Nephron progenitor cell (in vitro differentiated cells): ENCODE measurements around the gene RASAL3.

Experiments
- DNase-seq: peaks from one replicate; pipeline ENCODE4 v3.0.0; 2021
- H3K27ac Mint-ChIP-seq: 2 replicates; pipeline ENCODE4 v1.8.0; 2021; ENCODE audit warnings: mild to moderate bottlenecking, moderate library complexity, mixed read lengths
- H3K27me3 Mint-ChIP-seq: 2 replicates; pipeline ENCODE4 v1.8.0; 2021; ENCODE audit warnings: mild to moderate bottlenecking, low read depth, mixed read lengths; ENCODE audit not compliant: poor library complexity
- H3K36me3 Mint-ChIP-seq: 2 replicates; pipeline ENCODE4 v1.8.0; 2021; ENCODE audit warnings: low read depth, mixed read lengths
- H3K4me1 Mint-ChIP-seq: 2 replicates; pipeline ENCODE4 v1.8.0; 2021; ENCODE audit warnings: mixed read lengths
- H3K4me3 Mint-ChIP-seq: 2 replicates; pipeline ENCODE4 v1.8.0; 2021; ENCODE audit warnings: mild to moderate bottlenecking, moderate library complexity, mixed read lengths
- H3K9me3 Mint-ChIP-seq: 2 replicates; pipeline ENCODE4 v1.8.0; 2021; ENCODE audit warnings: mild to moderate bottlenecking, moderate library complexity, mixed read lengths
- CTCF ChIP-seq: fragments of 200-600 bp; sonication (generic); IDR thresholded peaks from 2 replicates; pipeline ENCODE4 v1.5.0; 2021; ENCODE audit warnings: antibody characterized with exemption

RASAL3 gene

GRCh38 chr19:15438124-15438496, 26.2 kb downstream of the RASAL3 start:
- H3K27ac Mint-ChIP-seq = no peak overlapping the region
- no peak for DNase-seq
- no peak overlapping the region for H3K4me3 Mint-ChIP-seq
- TF ChIP-seq CTCF = no peak
- no peaks in the 10 kb centered on the region for H3K9me3 Mint-ChIP-seq
- H3K36me3 Mint-ChIP-seq = no peaks in the 10 kb centered on the region
- peaks cover 5% of the 10 kb centered on the region for H3K4me1 Mint-ChIP-seq
- no peaks in the 10 kb centered on the region for H3K27me3 Mint-ChIP-seq

- H3K9me3 Mint-ChIP-seq = no peaks in the 10 kb centered on the region
- peaks cover 8% of the 10 kb centered on the region for H3K4me1 Mint-ChIP-seq
- H3K4me3 Mint-ChIP-seq = no peak overlapping the region
- H3K36me3 Mint-ChIP-seq = no peaks in the 10 kb centered on the region
- H3K27me3 Mint-ChIP-seq = no peaks in the 10 kb centered on the region
- no peak for DNase-seq
- no peak for TF ChIP-seq CTCF
- no peak overlapping the region for H3K27ac Mint-ChIP-seq
Observed at GRCh38 chr19:15437355-15438123, 26.8 kb downstream of the RASAL3 start.

GRCh38 chr19:15436826-15437110, 27.6 kb downstream of the RASAL3 start:
- H3K9me3 Mint-ChIP-seq = no peaks in the 10 kb centered on the region

GRCh38 chr19:15436012-15436825, 28.1 kb downstream of the RASAL3 start:
- H3K4me1 Mint-ChIP-seq = peaks cover 15% of the 10 kb centered on the region
- H3K27ac Mint-ChIP-seq = no peak overlapping the region
- H3K27me3 Mint-ChIP-seq = peaks cover 4% of the 10 kb centered on the region
- no peaks in the 10 kb centered on the region for H3K36me3 Mint-ChIP-seq
- no peak for DNase-seq
- no peaks in the 10 kb centered on the region for H3K9me3 Mint-ChIP-seq
- TF ChIP-seq CTCF = no peak
- H3K4me3 Mint-ChIP-seq = no peak overlapping the region

More at GRCh38 chr19:15436826-15437110, 27.6 kb downstream of the RASAL3 start:
- H3K4me3 Mint-ChIP-seq = no peak overlapping the region
- H3K27me3 Mint-ChIP-seq = peaks cover 2% of the 10 kb centered on the region
- no peak overlapping the region for H3K27ac Mint-ChIP-seq
- TF ChIP-seq CTCF = no peak
- no peak for DNase-seq
- H3K4me1 Mint-ChIP-seq = peaks cover 9% of the 10 kb centered on the region
- no peaks in the 10 kb centered on the region for H3K36me3 Mint-ChIP-seq

- no peak for DNase-seq
- no peak overlapping the region for H3K27ac Mint-ChIP-seq
- H3K4me1 Mint-ChIP-seq = peaks cover 25% of the 10 kb centered on the region
- H3K27me3 Mint-ChIP-seq = peaks cover 4% of the 10 kb centered on the region
- no peaks in the 10 kb centered on the region for H3K9me3 Mint-ChIP-seq
- peak overlapping the region; percentile 94 for H3K4me3 Mint-ChIP-seq
- no peak for TF ChIP-seq CTCF
- peaks cover 5% of the 10 kb centered on the region for H3K36me3 Mint-ChIP-seq
Observed at GRCh38 chr19:15433519-15434069, 30.8 kb downstream of the RASAL3 start.
